ENCODE data around the gene ERP29.

DNA sequence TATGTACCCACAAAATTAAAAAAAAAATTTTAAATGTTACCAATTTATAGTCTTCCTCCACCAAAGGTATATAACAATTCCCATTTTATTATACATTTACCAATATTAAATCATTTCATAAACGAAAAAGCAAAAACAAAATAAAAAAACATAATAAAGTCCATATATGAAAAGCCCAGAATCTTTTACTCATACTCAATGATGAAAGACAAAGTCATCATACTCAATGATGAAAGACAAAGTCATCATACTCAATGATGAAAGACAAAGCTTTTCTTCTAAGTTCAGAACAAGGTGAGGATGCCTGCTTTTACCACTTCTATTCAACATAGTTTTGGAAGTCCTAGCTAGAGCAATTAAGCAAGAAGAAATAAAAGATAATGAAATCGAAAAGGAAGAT is 28.4 kb upstream of the ERP29 start:
- TF ChIP-seq, protein P1, sequence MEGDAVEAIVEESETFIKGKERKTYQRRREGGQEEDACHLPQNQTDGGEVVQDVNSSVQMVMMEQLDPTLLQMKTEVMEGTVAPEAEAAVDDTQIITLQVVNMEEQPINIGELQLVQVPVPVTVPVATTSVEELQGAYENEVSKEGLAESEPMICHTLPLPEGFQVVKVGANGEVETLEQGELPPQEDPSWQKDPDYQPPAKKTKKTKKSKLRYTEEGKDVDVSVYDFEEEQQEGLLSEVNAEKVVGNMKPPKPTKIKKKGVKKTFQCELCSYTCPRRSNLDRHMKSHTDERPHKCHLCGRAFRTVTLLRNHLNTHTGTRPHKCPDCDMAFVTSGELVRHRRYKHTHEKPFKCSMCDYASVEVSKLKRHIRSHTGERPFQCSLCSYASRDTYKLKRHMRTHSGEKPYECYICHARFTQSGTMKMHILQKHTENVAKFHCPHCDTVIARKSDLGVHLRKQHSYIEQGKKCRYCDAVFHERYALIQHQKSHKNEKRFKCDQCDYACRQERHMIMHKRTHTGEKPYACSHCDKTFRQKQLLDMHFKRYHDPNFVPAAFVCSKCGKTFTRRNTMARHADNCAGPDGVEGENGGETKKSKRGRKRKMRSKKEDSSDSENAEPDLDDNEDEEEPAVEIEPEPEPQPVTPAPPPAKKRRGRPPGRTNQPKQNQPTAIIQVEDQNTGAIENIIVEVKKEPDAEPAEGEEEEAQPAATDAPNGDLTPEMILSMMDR (conservative IDR thresholded peaks at IDR 0.05 in 1 of 2, IDR thresholded peaks at IDR 0.05 in 1 of 2; ENCODE audit: low read depth in 1 of 2, low read length in 2 of 2): no peak
- TF ChIP-seq EZH2 (IDR thresholded peaks at IDR 0.05; ENCODE audit: low read length, missing control alignments): no peak

Measured in fibroblast of lung (primary cell).